GM10248 (cell line): ENCODE data around the gene KCNK10.

Experiments
- CTCF ChIA-PET: fragments of 300-600 bp; sonication (Branson Sonifier 250); formaldehyde crosslinking; extraction: SDS; loops from one replicate; lab custom pipeline; 2021; ENCODE audit warnings: antibody characterized with exemption; lab: Yijun Ruan, JAX
- POLR2A ChIA-PET: fragments of 350-650 bp; sonication (Branson Sonifier 250); formaldehyde crosslinking; extraction: SDS; loops from one replicate; lab custom pipeline; 2020; ENCODE audit warnings: antibody characterized with exemption; lab: Yijun Ruan, JAX
- DNase-seq: peaks from one replicate; pipeline ENCODE4 v3.0.0; 2012; ENCODE audit errors: extremely low spot score
- TF ChIP-seq, protein P1 (sequence below): IDR thresholded peaks from 2 replicates; pipeline ENCODE4 v1.5.1; 2012; ENCODE audit warnings: mild to moderate bottlenecking, low read depth; ENCODE audit errors: extremely low read depth, missing control alignments, control extremely low read depth

Gene KCNK10

GRCh38 chr14:88340357-88340756 is 17.3 kb upstream of the KCNK10 start:
- no peak for DNase-seq
- TF ChIP-seq, protein P1, sequence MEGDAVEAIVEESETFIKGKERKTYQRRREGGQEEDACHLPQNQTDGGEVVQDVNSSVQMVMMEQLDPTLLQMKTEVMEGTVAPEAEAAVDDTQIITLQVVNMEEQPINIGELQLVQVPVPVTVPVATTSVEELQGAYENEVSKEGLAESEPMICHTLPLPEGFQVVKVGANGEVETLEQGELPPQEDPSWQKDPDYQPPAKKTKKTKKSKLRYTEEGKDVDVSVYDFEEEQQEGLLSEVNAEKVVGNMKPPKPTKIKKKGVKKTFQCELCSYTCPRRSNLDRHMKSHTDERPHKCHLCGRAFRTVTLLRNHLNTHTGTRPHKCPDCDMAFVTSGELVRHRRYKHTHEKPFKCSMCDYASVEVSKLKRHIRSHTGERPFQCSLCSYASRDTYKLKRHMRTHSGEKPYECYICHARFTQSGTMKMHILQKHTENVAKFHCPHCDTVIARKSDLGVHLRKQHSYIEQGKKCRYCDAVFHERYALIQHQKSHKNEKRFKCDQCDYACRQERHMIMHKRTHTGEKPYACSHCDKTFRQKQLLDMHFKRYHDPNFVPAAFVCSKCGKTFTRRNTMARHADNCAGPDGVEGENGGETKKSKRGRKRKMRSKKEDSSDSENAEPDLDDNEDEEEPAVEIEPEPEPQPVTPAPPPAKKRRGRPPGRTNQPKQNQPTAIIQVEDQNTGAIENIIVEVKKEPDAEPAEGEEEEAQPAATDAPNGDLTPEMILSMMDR, result no peak
- CTCF ChIA-PET, result interaction anchor here (0.8 to 2.6 kb wide), 3 partner anchors 9 to 23 kb away, joined by 3 to 6 read pairs (median 3); no protein-coding TSS in a partner anchor
- POLR2A ChIA-PET, result no interaction called here

DNA sequence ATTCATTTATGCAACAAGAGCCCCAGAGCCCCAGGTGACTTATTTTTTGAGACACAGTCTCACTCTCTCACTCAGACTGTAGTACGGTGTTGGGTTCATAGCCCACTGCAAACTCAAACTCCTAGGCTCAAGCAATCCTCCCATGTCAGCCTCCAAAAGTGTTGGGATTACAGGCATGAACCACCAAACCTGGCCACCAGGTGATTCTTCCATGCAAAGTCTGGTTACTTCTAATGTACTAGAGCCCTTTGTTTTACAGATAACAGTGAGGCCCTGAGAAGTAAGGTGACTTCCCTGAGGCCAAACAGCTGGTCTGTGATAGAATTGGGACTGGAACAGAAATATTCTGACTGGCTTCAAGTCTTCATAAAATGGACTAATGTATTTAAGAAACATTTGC is 10.0 kb upstream of the KCNK10 start:
- no peak for DNase-seq
- TF ChIP-seq, protein P1, result no peak
- ChIA-PET CTCF (interaction anchor here (0.6 to 2.1 kb wide), 3 partner anchors 13 to 144 kb away, joined by 3 to 8 read pairs (median 4); no protein-coding TSS in a partner anchor), POLR2A (no interaction called here)

- CTCF ChIA-PET, result interaction anchor here (1.1 to 1.4 kb wide), 3 partner anchors 10 to 35 kb away, joined by 3 to 4 read pairs (median 3); no protein-coding TSS in a partner anchor
Measured at GRCh38 chr14:88327497-88327896, 4.4 kb upstream of the KCNK10 start.

DNA sequence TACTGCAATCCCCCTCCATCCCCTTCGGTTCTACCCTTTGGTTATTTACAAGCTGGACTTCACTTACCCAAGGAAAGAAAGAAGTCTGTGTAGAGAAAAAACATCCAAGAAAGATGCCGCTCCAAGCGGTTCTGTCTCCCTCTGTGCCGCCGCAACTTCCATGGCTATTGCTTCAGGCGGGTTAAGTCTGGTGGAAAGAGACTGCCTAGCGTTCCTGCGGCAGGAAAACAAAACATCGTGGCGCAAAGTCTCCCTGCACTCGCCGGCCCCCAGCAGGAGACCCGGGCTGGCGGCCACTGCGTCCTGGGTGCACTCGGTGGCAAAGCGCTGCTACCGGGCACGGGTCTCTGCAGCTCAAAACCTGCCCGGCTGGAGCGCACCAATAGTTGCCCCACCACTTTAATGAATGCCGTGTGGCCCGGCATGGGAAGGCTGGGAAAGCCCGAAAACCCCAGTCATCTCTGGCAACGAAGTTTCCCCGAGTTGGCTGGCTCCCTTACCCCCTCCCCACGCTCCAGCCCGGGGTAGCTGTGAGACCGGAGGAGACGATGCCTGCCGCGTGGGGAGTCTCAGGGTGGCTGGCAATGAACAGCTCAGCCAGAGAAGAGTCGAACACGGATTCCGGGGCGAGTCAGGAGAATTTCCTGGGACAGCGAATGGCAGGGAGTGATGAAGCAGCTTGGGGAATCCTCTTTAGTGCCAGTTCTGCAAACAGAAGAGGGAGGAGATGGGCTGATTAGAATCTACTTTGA is 3.5 kb upstream of the KCNK10 start:
- no peak for DNase-seq
- CTCF ChIA-PET, result no interaction called here
- TF ChIP-seq, protein P1, result no peak
- POLR2A ChIA-PET, result no interaction called here

More at GRCh38 chr14:88327497-88327896, 4.4 kb upstream of the KCNK10 start:
- TF ChIP-seq, protein P1, result no peak
- DNase-seq, result no peak
- POLR2A ChIA-PET, result no interaction called here

GRCh38 chr14:88325883-88326282 is 2.8 kb upstream of the KCNK10 start:
- DNase-seq, result no peak
- TF ChIP-seq, protein P1, result no peak
- ChIA-PET POLR2A (no interaction called here), CTCF (no interaction called here)

DNA sequence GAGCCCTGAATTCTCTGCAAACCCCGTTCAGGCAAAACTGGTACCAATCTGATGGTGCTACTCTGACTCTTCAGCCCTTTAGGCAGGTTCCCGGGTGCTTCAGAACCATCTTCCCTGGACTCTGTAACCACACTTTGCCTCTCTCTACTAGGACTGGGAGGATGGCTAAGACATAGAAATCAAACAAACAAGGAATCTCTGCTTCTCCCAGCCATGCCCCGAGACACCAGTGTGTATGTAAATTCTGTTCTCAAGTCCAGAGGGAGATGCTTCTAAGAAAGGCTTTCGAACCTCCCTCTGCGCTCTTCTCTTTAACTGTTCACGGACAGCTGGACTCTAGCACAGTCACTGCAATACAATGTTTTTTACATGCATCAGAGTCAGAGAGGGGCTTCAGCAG is 1.9 kb upstream of the KCNK10 start:
- TF ChIP-seq, protein P1, result no peak
- DNase-seq, result no peak
- ChIA-PET POLR2A (no interaction called here), CTCF (no interaction called here)
